Heart left ventricle (tissue), 13 donors: ENCODE measurements around the gene SPRYD7.

Experiments used
- CTCF ChIP-seq, 12 donors: fragments of 200-600 bp; sonication (generic) in 4 of 12; IDR thresholded peaks; one replicate each; pipeline versions ENCODE4 v1.5.0 to v1.8.0; 2018 to 2022; ENCODE audit warnings: antibody characterized with exemption in 12 of 12, mild to moderate bottlenecking in 5 of 12
- POLR2A ChIP-seq, 2 donors: fragments of 450-650 bp; IDR thresholded peaks; one replicate each; pipeline ENCODE4 v1.6.1; 2017; ENCODE audit warnings: antibody characterized with exemption in 2 of 2, mild to moderate bottlenecking in 2 of 2, moderate library complexity in 2 of 2
- donor health status: ischemic (EF 13 %, LVEDD 7.1; RV severe dilation, severe dysfunction).
- donor health status: DM: no; HTN: yes; CAD: no.
- donor health status: DM: no; HTN: no; CAD: no.
- donor health status: ischemic (EF 25% LVEDD 6.9; RV normal size, moderate dysfunction).
- donor health status: ischemic (EF 25% LVEDD 5.7; RV mildly dilated, moderate dysfunction).
- donor health status: ischemic (EF 35%, LVEDD 5.7; RV mildly dilated, moderate dysfunction).
- donor health status: nonischemic (EF 11% LVEDD 7.7; RV severe dilation, severe dysfunction).
- donor health status: DM: yes; HTN: yes; CAD: no.
- donor health status: PGD.
- donor health status: ischemic (EF 29% LVEDD 5.4; RV normal size, mild dysfunction).
- donor health status: nonischemic (EF 23%, LVEDD 6.1; RV moderate dilation, normal function).

- TF ChIP-seq CTCF (IDR thresholded peaks at IDR 0.05), result no peak
- no peak for TF ChIP-seq POLR2A (IDR thresholded peaks at IDR 0.05)
Observed at GRCh38 chr13:49936968-49937273, 781 bp upstream of the SPRYD7 start.
